ENCODE measurements around the gene TRIM8.

The TRIM8 gene

DNA sequence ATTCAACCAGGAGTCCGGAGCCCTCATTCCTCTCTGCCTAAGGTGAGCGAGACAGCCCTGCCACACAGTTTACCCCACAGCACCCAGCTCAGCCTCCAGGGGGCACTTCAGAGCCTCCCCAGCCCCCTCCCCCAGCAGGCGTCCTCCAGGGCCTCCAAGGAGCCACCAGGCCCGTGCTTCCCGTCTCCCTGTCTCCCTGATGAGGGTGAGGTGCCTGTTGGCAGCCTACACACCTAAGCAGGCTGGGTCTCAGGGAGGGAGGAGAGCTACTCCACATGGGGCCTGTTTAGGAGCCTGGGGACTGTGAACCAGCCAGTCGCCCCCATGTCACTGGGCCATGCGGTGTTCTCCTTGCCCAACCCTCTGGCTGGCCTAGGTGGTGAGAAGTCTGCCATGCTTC is 28.9 kb upstream of the TRIM8 start:
- in situ Hi-C loops (cut with MboI; ENCODE audit: low sequenced_read_pairs): no loop called here

DNA sequence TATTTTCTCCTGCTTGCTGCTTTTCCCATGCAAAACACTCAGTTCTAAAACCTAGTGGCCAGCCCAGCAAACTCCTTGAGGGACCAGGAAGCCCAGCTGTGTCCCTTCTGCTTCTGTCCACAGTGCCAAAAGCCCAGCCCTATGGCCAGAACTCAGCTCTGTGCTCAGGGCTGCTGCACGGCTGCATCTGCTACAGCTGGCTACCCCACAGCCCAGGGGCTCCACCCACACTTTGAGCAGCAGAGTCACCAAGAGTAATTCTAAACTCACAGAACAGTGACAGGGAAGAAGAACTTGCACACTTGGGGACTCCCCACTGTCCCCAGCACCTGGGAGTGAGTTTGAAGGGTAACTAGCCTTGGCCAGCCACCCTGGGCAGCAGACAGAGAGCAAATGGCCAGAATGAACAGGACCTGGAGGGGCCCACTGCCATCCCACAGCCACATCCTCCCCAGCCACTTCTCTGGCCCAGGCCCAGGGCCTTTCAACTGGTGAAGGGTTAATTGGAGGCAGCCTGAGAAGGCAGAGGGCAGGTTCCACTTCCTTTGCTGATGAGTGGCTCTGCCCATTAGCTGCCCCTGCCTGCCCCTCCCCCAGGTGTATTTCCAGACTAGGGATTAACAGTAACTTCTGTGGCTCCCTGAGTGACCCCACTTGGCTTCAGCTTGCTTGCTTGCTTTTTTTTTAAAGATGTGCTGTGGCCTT is 28.1 kb upstream of the TRIM8 start:
- in situ Hi-C loops (cut with MboI; ENCODE audit: low sequenced_read_pairs): no loop called here

DNA sequence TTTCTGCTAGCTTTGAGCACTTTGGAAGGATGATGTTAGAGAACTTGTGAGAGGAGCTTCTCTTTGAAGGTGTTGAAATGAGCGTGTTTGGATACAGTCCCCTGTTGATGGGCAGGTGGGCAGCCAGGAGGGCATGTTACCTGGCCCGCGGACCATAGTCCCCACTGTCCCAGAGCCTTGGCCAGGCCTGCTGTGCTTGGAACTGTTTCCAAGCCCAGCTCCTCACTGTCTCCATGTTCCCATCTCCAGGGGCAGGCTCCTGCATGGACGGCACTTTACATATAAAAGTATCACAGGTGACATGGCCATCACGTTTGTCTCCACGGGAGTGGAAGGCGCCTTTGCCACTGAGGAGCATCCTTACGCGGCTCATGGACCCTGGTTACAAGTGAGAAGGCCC is 27.2 kb upstream of the TRIM8 start:
- in situ Hi-C loops (cut with MboI; ENCODE audit: low sequenced_read_pairs): no loop called here

DNA sequence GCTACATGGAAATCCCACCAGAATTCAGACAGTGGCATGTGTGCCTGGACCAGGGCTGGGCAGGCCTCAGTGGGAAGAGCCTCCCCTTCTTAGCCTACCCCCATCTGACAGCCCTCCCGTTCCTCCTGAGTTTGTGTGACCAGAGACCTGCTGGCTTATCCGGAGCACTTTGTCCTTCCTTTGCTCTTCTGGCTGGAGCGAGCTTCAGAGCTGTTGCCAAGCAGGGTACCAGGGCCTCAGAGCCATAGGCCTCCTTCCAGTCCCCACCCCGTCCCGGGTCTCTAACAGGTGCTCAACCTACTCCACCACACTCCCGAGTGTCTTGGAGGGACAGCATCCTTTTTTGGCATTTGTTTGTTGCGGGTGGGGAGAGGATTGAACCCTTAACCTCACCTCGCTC is 26.5 kb upstream of the TRIM8 start:
- in situ Hi-C loops (cut with MboI; ENCODE audit: low sequenced_read_pairs): no loop called here

DNA sequence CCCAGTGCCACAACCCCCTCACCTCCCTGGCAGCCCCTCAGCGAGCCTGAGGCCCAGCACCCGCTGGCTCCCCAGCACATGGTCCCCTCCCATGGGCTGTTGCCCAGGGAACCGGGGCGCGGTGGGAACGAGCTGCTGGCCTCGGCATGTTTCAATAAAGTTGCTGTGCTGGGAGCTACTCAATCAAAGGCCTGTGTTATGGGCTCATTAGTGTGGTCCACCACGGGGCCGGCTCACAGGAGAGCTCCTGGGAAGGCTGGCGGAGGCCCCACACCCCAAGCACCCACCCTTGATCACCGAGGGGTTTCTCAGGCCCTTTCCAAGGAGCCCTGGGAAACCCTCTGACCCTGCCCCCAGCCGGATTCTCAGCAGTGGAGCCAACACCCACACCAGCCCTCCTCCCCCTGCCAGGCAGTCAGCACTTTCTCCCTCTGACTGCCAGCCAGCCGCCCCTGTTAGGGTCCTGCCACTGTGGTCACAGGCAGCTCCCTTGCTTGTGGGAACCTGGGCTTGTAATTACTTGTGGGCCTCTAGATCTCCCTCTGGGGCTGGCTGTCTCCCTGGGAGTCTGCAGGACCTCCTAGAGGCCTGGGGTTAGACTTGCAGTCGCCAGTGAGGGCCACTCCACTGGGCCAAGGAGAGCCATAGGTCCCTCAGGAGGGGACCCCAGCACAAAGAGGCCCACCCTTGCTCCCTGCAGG is 24.8 kb upstream of the TRIM8 start:
- in situ Hi-C loops (cut with MboI; ENCODE audit: low sequenced_read_pairs): no loop called here

DNA sequence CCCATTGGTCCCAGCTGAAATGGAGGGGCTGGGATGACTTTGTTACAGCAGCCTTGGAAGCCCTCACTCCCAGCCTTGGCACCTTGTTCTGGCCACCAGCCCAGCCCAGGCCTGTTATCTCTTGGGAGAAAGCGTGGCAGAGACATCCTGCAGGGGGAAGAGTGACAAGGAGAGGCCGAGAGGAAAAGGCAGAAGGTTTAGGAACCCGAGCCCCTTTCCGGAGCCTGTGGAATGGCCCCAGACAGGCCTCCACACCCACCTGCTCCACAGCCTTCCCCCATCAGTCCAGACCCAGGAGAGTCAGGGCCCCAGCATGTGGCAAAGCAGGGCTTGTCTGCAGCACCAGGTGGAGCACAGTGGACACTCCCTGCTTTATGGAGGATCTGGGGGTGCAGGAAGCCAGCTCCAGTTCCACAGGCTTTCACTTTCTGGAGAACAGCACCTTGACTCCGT is 24.1 kb upstream of the TRIM8 start:
- in situ Hi-C loops (cut with MboI; ENCODE audit: low sequenced_read_pairs): no loop called here

DNA sequence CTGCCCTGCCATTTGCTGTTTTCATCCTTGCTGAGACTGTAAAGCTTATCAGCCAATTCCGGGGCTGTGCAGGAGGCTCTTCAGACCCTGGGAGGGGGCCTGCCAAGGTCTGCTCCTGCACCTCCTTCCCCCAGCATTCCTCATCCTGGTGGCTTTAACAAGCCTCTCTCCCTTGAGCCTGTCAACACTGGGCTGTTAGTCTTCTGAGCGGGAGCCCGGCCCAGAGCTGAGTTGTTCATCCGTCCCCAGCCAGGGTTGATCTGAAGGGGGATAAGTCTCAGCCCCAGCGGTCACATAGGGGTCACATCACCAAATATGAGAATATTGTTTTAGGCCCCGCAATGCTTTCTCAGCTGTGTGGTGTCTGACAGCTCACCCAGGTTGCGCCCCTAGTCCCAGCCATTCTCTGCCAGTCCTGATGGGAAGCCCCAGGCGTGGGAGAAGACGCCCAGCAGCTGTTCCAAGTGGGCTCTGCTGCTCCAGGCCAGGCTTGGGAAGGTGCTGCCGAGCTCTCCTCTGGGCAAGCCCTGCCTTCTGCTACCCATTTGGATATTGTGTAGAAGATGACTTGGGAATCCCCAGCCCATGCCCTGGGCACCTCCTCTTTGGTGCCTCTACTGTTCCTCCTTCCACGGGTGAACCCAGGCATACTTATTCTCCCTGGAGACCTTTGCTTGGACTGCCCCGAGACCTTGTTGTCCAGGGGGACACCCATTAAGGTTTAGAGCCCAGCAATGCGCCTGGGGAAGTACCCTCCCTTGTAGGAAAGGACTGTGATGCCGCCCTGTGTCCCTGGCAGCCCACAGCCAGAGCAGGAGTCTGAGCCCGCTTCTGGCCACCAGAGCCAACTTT is 23.5 kb upstream of the TRIM8 start:
- in situ Hi-C loops (cut with MboI; ENCODE audit: low sequenced_read_pairs): no loop called here

DNA sequence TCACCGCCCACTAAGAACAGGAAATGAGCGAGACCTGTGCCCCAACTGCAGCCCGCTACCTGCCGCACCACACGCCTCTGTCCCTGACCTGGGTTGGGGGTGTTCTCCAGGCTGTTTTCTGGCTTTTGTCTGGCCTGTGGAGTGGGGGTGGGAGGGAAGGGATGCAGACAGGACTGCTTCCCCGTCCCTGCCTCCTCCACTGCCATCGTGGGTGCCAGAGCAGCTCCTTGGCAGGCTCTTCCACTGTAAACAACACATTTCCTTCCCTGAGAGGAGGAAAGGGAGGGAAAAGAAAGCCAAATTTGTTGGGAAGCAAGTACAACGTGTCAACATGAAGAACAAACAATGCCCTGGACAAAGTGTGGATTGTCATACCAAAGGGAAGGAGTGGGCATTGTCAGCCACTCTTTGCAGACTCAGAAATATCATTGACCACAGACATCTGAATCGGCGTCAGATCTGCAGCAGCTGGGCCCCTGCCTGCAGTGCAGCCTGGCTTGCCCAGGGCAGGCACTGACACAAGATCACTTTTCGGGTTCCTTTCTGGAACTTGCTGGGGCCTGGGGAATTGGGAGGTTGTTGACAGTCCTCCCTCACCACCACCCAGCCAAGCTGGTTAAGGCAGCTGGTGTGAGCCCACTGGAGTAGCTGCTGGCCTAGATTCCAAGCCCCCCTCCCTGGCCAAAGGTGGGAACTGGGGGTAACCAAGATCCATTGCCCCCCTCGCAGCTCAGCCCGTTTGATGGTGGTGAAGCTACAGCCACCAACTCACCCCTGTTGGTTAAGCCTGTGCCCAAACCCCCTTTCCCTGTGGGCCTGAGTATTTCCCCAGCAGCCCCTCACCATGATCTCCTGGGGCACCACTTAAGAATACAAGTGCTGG is 22.6 kb upstream of the TRIM8 start:
- in situ Hi-C loops (cut with MboI; ENCODE audit: low sequenced_read_pairs): no loop called here

DNA sequence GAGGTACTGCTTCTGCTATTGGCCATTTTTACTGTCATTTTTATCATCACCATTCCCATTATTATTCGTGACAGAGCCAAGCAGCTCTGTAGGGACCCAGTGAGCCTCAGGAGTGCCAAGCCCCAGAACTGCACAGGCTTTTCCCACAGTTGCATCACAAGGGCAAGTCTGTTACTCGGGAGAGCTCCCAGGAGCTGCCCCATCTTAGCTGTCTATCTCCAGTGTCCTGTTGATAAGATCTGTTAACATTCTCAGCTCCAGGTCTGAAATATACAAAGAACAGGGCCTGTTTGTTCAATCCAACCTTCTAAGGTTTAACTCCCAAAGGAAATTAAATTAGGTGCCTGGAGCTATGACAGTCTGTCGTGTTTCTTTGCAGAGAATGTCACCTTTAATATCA is 20.2 kb upstream of the TRIM8 start:
- in situ Hi-C loops (cut with MboI; ENCODE audit: low sequenced_read_pairs): no loop called here

DNA sequence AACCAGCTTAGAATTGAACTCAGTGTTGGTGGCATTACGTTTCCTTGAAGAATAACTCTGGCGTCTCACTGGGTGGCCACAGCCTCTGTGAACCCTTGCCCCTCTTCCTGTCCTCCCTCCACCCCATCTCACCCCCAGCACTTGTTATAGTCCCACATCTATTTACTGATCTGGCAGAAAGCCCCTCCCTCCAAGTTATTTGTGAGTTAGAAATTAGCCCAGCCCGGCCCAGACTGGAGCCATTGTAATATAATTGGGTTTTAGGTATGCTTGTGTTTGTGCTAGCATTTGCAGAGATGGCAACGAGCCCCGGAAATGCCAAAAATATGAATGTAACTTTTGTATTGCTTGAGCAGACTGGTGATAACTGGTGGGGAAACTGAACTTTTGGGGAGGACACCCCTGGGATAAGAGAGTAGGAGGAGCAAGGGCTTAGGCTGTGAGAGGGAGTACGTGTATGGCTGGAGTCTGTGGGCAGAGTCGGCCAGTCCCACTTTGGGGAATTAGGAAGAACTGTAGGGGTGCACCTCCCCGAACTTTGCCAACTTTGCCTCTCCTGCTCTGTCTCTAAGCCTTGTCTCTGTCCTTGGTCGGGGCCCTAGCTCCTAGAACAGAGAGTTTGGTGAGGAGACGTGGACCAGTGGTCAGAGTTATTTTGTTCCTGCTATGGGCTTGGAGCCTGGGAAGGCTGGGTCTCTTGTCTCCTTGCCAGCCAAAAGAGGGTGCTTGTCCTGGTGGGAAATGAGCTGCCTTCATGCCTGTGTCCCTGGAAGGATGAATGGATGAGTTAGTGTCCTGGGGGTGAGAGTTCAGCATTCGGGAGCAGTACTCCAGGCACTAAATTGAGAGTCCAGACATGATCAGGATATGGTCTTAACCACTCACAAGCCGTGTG is 19.3 kb upstream of the TRIM8 start:
- in situ Hi-C loops (cut with MboI; ENCODE audit: low sequenced_read_pairs): no loop called here

DNA sequence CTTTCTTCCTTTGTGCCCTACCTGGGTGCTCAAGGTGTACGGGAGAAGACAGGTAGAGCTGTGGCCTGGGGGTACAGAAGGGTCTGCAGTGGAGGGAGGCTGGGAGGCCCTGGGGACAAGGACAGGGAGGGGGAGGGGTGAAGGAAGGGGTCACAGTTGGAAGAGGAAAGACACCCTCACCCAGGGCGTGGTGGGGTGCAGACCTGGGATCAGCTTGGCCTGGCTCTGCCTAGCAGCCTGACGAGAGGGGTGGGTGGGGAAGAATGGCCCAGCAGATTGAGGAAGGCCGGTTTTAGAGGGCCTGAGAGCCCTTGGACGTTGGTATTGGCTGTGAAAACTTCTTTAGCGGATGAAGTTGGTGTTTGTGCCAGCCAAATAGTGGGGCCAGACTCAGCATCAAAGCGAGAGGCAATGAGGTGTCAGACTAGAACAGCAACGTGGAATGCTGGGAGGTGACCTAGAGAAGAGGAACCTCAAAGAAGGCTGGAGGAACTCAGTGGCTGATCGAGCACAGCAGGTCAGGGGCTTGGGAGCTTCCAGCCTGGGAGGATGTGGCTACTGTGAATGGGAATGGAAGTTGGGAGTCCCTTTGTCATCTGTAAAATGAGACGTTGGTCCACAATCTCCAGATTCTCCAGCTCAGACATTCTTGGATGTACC is 18.1 kb upstream of the TRIM8 start:
- in situ Hi-C loops (cut with MboI; ENCODE audit: low sequenced_read_pairs): no loop called here

DNA sequence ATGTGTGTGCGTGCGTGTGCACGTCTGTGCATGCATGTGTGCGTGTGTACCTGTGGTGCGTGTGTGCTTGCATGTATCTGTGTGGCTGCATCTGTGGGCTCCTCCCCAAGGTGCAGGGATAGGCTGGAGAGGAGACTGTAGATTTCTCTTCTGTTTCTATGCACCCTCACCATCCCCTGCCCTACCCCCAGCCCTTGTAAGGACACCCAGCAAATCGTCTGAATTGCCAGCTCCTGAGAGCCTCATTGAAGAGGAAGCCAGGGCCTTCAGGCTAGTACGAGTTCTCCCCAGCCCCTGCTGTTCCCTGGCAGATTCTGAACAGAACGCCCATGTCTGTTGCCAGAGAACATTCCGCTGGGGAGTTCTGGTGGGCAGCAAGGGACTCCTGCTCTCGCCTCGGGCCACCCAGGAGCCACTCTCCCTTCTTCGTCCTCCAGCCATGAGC is 17.0 kb upstream of the TRIM8 start:
- in situ Hi-C loops (cut with MboI; ENCODE audit: low sequenced_read_pairs): no loop called here

DNA sequence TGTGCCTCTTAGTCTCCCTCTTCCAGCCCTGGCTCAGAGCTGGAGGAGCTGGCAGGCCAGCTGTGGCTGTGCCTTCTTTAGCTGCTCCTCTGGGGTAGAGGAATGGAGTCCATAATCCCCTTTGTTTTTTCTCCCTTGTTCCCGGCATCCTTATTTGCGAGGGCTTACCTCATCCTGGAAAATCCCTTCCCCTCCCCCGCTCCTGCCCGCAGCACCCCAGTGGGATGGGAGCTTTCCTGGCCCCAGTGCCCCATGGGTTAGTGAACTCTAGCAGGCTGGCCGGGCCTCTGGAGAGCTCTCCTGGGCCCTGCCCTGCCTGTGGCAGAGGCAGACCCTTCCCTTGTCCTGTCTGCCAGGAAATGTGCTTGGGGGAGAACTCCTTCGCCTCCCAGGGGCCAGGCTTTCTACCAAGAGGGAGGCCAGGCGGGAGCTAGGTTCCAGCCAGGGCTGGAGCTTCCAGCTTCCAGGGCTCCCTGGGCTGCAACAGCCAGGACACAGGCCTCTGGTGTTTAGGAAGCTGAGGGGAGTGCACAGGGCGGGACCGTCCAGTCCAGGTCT is 16.5 kb upstream of the TRIM8 start:
- in situ Hi-C loops (cut with MboI; ENCODE audit: low sequenced_read_pairs): no loop called here

DNA sequence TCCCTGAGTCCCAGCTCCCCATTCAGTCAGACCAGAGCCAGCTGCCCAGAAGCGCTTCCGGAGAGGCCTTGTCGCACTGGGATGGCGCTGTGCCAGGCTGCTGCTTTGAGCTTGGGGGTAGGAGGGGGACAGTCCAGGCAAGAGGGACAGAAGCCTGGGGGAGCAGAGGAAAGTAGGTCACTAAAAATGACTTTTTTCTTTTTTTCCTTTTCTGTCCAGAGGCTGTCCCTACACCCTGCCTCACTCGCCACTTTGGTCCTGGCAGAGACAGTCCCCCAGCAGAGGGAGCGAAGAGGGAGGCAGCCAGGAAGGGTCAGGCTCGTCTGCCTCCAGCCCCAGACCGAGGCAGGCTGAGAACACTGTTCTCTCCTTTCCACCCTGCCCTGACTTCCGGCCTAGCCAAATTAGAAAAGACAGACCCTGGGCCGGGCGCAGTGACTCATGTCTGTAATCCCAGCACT is 15.8 kb upstream of the TRIM8 start:
- in situ Hi-C loops (cut with MboI; ENCODE audit: low sequenced_read_pairs): no loop called here

DNA sequence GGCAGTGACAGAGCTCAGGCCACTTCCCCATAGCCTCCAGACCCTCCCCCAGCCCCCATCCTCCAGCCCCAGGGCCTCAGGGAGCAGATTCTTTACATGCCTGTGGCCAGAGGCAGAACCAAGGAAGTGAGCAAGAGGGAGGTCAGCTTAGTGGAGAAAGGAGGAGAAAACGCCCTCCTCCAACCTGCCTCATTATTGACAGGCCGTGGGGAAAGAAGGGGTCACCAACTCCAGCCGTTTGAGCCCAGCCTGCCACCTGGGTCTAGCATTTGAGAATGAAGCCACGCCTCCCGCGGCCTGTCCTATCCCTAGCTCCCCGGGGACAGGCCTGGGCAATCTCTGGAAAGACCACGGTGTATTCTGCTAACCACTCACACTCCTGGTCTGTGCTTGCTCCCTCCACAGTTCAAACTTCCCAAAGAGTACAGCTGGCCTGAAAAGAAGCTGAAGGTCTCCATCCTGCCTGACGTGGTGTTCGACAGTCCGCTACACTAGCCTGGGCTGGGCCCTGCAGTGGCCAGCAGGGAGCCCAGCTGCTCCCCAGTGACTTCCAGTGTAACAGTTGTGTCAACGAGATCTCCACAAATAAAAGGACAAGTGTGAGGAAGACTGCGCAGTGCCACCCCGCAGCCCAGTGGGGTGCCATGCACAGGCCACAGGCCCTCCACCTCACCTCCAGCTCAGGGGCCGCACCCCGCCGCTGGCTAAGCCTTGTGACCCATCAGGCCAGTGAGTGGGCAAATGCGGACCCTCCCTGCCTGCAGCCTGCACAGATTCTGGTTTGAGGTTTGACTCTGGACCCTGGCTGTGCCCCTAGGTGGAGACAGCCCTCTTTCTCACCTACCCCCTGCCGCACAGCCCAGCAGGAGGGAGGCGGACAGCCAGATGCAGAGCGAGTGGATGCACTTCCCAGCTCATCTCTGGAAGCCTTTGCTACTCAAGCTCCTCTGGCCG is 14.3 kb upstream of the TRIM8 start:
- in situ Hi-C loops (cut with MboI; ENCODE audit: low sequenced_read_pairs): no loop called here

DNA sequence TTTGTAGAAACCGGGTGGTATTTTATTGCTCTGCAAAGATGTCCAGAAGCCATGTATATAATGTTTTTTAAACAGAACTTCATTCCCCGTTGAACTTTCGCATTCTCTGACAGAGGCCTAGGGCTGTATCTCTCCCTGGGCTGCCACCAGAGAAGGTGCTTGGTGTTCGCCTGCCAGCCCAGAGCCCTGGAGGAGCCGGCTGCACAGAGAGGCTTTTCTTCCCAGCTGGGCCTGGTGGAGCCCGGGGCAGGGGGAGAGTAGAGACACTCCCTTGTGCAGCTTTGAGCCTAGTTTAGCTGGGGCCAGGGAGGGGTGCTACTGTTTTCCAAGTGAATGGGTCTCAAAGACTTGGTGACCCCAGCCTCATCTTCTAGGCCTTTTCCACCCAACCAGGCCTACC is 13.6 kb upstream of the TRIM8 start:
- in situ Hi-C loops (cut with MboI; ENCODE audit: low sequenced_read_pairs): no loop called here

DNA sequence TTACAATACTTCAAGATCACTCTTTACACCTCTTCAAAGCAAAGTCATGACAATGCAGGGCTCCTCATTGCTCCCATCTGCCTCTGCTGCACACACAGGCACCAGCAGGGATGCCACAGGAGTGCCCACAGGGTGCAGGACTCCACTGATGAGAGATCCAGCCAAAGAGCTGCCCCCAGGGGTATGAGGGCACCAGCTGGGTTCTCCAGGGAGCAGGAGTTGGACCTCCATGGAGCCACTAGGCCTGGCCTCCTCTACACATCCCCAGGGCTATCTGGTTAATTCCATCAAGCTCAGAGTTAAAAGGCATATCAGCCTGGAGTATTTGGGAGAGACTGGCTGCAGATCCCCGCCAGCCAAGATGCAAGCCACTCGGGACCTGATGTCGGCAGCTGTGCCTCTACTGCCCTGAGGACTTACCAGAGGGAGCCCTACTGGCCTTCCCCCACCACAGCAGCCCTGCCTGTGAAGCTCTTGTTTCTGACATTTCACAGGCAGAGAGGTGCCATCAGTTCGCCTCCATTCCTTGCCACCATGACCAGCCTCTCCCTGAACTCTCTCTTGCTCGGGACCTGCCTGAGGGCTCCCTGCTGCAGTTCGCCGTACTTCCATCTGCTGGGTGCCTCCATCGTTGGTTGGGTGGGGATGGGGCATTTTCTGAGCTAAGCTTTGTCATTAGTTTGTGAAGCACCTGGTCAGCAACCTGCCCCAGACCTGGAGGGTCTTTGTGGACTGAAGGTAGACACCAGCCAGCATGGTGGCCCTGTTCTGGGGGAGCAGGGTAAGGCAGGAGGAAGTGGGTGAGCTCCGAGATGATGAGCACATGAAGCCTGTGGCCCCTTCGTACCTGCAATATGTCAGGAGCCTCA is 12.5 kb upstream of the TRIM8 start:
- in situ Hi-C loops (cut with MboI; ENCODE audit: low sequenced_read_pairs): no loop called here
